ENCODE measurements around the gene CCDC92B. TPM values are rescaled to one million over a fixed set of nuclear protein-coding genes. Genes with fewer than 3 reads are reported as not detected.

The CCDC92B gene
- total and polyA plus RNA-seq, 2 experiments from 2014 or later: 0.10 TPM; not detected in 1

GRCh38 chr17:2691965-2692780, 57.3 kb downstream of the CCDC92B start:
- Histone ChIP-seq H3K4me3 (no peak overlapping the region), H3K79me2 (no peaks in the 10 kb centered on the region), H3K9me3 (ENCODE audit: low read depth) (no peaks in the 10 kb centered on the region), H3K4me2 (no peak overlapping the region), H3K9me2 (replicated peaks; ENCODE audit: insufficient read depth) (no peaks in the 10 kb centered on the region), H2AFZ (no peak overlapping the region), H3K4me1 (ENCODE audit: insufficient read depth) (peaks cover 5% of the 10 kb centered on the region), H4K20me1 (ENCODE audit: insufficient read depth, poor library complexity, severe bottlenecking) (no peaks in the 10 kb centered on the region), H3K36me3 (replicated peaks; ENCODE audit: insufficient read depth, low read depth) (no peaks in the 10 kb centered on the region), H3K27ac (no peak overlapping the region), H3K27me3 (no peaks in the 10 kb centered on the region)
- WGBS (ENCODE audit: low lambda C conversion rate, missing lambda C conversion rate): 98% methylated on average over 25 of the region's 71 CpGs
- DNase-seq (ENCODE audit: low spot score): no peak
- TF ChIP-seq EZH2phosphoT487 (IDR thresholded peaks at IDR 0.05; ENCODE audit: low read depth, severe bottlenecking, unreplicated experiment) (no peak), CTCF (IDR thresholded peaks at IDR 0.05; ENCODE audit: poor library complexity) (no peak), EZH2 (IDR thresholded peaks at IDR 0.05; ENCODE audit: borderline replicate concordance) (no peak)

GRCh38 chr17:2691069-2691871, 58.2 kb downstream of the CCDC92B start:
- Histone ChIP-seq H3K36me3 (replicated peaks; ENCODE audit: insufficient read depth, low read depth) (no peaks in the 10 kb centered on the region), H3K27me3 (no peaks in the 10 kb centered on the region), H2AFZ (no peak overlapping the region), H3K4me2 (no peak overlapping the region), H4K20me1 (ENCODE audit: insufficient read depth, poor library complexity, severe bottlenecking) (no peaks in the 10 kb centered on the region), H3K9me3 (ENCODE audit: low read depth) (no peaks in the 10 kb centered on the region), H3K27ac (no peak overlapping the region), H3K4me1 (ENCODE audit: insufficient read depth) (peaks cover 5% of the 10 kb centered on the region), H3K4me3 (no peak overlapping the region), H3K9me2 (replicated peaks; ENCODE audit: insufficient read depth) (no peaks in the 10 kb centered on the region), H3K79me2 (no peaks in the 10 kb centered on the region)
- TF ChIP-seq CTCF (IDR thresholded peaks at IDR 0.05; ENCODE audit: poor library complexity): no peak
- no peak for TF ChIP-seq EZH2phosphoT487 (IDR thresholded peaks at IDR 0.05; ENCODE audit: low read depth, severe bottlenecking, unreplicated experiment)
- TF ChIP-seq EZH2 (IDR thresholded peaks at IDR 0.05; ENCODE audit: borderline replicate concordance): no peak
- no peak for DNase-seq (ENCODE audit: low spot score)
- WGBS (ENCODE audit: low lambda C conversion rate, missing lambda C conversion rate): 98% methylated on average over 40 of the region's 62 CpGs

GRCh38 chr17:2690165-2691068, 59.0 kb downstream of the CCDC92B start:
- 97% methylated on average over 52 of the region's 55 CpGs for WGBS (ENCODE audit: low lambda C conversion rate, missing lambda C conversion rate)
- Histone ChIP-seq H3K9me2 (replicated peaks; ENCODE audit: insufficient read depth) (no peaks in the 10 kb centered on the region), H4K20me1 (ENCODE audit: insufficient read depth, poor library complexity, severe bottlenecking) (no peaks in the 10 kb centered on the region), H2AFZ (no peak overlapping the region), H3K9me3 (ENCODE audit: low read depth) (no peaks in the 10 kb centered on the region), H3K4me2 (no peak overlapping the region), H3K79me2 (no peaks in the 10 kb centered on the region), H3K36me3 (replicated peaks; ENCODE audit: insufficient read depth, low read depth) (no peaks in the 10 kb centered on the region), H3K27me3 (no peaks in the 10 kb centered on the region), H3K4me3 (no peak overlapping the region), H3K27ac (no peak overlapping the region), H3K4me1 (ENCODE audit: insufficient read depth) (peaks cover 5% of the 10 kb centered on the region)
- TF ChIP-seq EZH2phosphoT487 (IDR thresholded peaks at IDR 0.05; ENCODE audit: low read depth, severe bottlenecking, unreplicated experiment): no peak
- no peak for TF ChIP-seq CTCF (IDR thresholded peaks at IDR 0.05; ENCODE audit: poor library complexity)
- TF ChIP-seq EZH2 (IDR thresholded peaks at IDR 0.05; ENCODE audit: borderline replicate concordance): no peak
- DNase-seq (ENCODE audit: low spot score): peak; percentile 6
